ENCODE data around the gene LAX1. TPM values are rescaled to one million over a fixed set of nuclear protein-coding genes. Genes with fewer than 3 reads are reported as not detected.
A peak's percentile ranks its signal among the peaks of the same experiment; 100 is the strongest.

The LAX1 gene
- total RNA-seq, 1 experiment from 2014 or later, result not detected

GRCh38 chr1:203794764-203795440 is 29.9 kb downstream of the LAX1 start:
- intact Hi-C loops (cut with micrococcal nuclease; ENCODE audit: unreplicated experiment), result no loop called here
- CTCF ChIA-PET, result interaction anchor here (0.7 kb wide), 1 partner anchor 21 kb away, joined by 5 read pairs; no protein-coding TSS in a partner anchor

More at GRCh38 chr1:203794764-203795440, 29.9 kb downstream of the LAX1 start:
- H3K4me3 ChIP-seq (ENCODE audit: low read depth in 2 of 2, low read length in 2 of 2), result peak overlapping the region; percentile 90 to 91
- peaks cover 14% of the 10 kb centered on the region for H3K36me3 ChIP-seq (ENCODE audit: control insufficient read depth, insufficient read depth, low read length)
- in situ Hi-C loops (cut with HindIII; ENCODE audit: low pct_unique_long_range_greater_than_20kb, low sequenced_read_pairs), result no loop called here
- ATAC-seq (no peak), DNase-seq (ENCODE audit: low read depth, low spot score) (no peak)
- POLR2A ChIA-PET, result no interaction called here
- TF ChIP-seq POLR2AphosphoS5 (IDR thresholded peaks at IDR 0.05; ENCODE audit: low read depth, low read length), result no peak
- no peak for TF ChIP-seq CTCF (IDR thresholded peaks at IDR 0.05)
- no peak for TF ChIP-seq REST (IDR thresholded peaks at IDR 0.05; ENCODE audit: insufficient read depth in 1 of 2, low read depth in 2 of 2, low read length in 1 of 2)
- no peak for TF ChIP-seq SIN3A (IDR thresholded peaks at IDR 0.05; ENCODE audit: borderline replicate concordance, insufficient read depth, low read depth, low read length)
- TF ChIP-seq TCF7L2 (IDR thresholded peaks at IDR 0.05; ENCODE audit: low read depth, low read length), result no peak
- no peaks in the 10 kb centered on the region for H3K27me3 ChIP-seq (ENCODE audit: control insufficient read depth, insufficient read depth, low read length)
- BruUV-seq (replicated peaks), result TSS peak; percentile 86
- H3K4me1 ChIP-seq (ENCODE audit: control insufficient read depth, insufficient read depth, low read length), result peaks cover 26% of the 10 kb centered on the region
- peak overlapping the region; percentile 86 for H3K27ac ChIP-seq (ENCODE audit: low read length)
- no peaks in the 10 kb centered on the region; the same call in 1 of the 2 replicates for H3K9me3 ChIP-seq (ENCODE audit: control insufficient read depth, insufficient read depth, low read depth, low read length)

All from Panc1 (cell line).